Mesendoderm (in vitro differentiated cells): ENCODE data around the gene AGPAT1.

Source experiments
- DNase-seq: peaks from one replicate; pipeline ENCODE4 v3.0.0; 2013
- H2AK5ac ChIP-seq: 2 replicates; pipeline ENCODE4 v1.6.1; 2013; ENCODE audit warnings: low read length, inconsistent platforms
- H2BK120ac ChIP-seq: 2 replicates; pipeline ENCODE4 v1.6.1; 2013; ENCODE audit warnings: low read depth, mild to moderate bottlenecking, low read length, moderate library complexity, mixed read lengths
- H2BK15ac ChIP-seq: replicated peaks from 2 replicates; pipeline ENCODE4 v1.6.1; 2013; ENCODE audit warnings: low read depth, mild to moderate bottlenecking, moderate library complexity
- H2BK5ac ChIP-seq: 2 replicates; pipeline ENCODE4 v1.6.1; 2013; ENCODE audit warnings: low read length, inconsistent platforms
- H3K18ac ChIP-seq: 2 replicates; pipeline ENCODE4 v1.6.1; 2013; ENCODE audit warnings: mild to moderate bottlenecking, low read length, mixed read lengths
- H3K23ac ChIP-seq: one replicate; pipeline ENCODE4 v1.6.1; 2013; ENCODE audit warnings: low read length
- H3K27ac ChIP-seq: 2 replicates; pipeline ENCODE4 v1.5.1; 2013; ENCODE audit warnings: low read depth, mild to moderate bottlenecking, inconsistent platforms, low read length, moderate library complexity
- H3K27me3 ChIP-seq: 2 replicates; pipeline ENCODE4 v1.6.1; 2013; ENCODE audit warnings: low read length, control low read depth, mild to moderate bottlenecking, inconsistent platforms; ENCODE audit not compliant: insufficient read depth, poor library complexity
- H3K36me3 ChIP-seq: 2 replicates; pipeline ENCODE4 v1.6.1; 2013; ENCODE audit warnings: low read length, inconsistent platforms; ENCODE audit not compliant: control insufficient read depth, insufficient read depth
- H3K4ac ChIP-seq: one replicate; pipeline ENCODE4 v1.6.1; 2013; ENCODE audit warnings: low read depth, mild to moderate bottlenecking, low read length, moderate library complexity
- H3K4me1 ChIP-seq: 2 replicates; pipeline ENCODE4 v1.6.1; 2013; ENCODE audit warnings: low read depth, low read length, inconsistent platforms; ENCODE audit not compliant: control insufficient read depth
- H3K4me2 ChIP-seq: 2 replicates; pipeline ENCODE4 v1.6.1; 2013; ENCODE audit warnings: low read length
- H3K4me3 ChIP-seq: 2 replicates; pipeline ENCODE4 v1.5.1; 2013; ENCODE audit warnings: mild to moderate bottlenecking, low read length
- H3K56ac ChIP-seq: one replicate; pipeline ENCODE4 v1.6.1; 2013; ENCODE audit warnings: low read length
- H3K79me1 ChIP-seq: 2 replicates; pipeline ENCODE4 v1.6.1; 2013; ENCODE audit warnings: low read length, inconsistent platforms
- H3K79me2 ChIP-seq: 2 replicates; pipeline ENCODE4 v1.6.1; 2013; ENCODE audit warnings: mild to moderate bottlenecking, low read length; ENCODE audit not compliant: control insufficient read depth, insufficient read depth
- H3K9ac ChIP-seq: 2 replicates; pipeline ENCODE4 v1.6.1; 2013; ENCODE audit warnings: low read length, inconsistent platforms
- H4K5ac ChIP-seq: one replicate; pipeline ENCODE4 v1.6.1; 2013; ENCODE audit warnings: low read length
- H4K8ac ChIP-seq: one replicate; pipeline ENCODE4 v1.6.1; 2013; ENCODE audit warnings: low read depth, mild to moderate bottlenecking, control low read depth, low read length, moderate library complexity
- WGBS: extraction: QIAGEN DNeasy Blood & Tissue Kit; methylation state at CpG from one replicate; pipeline ENCODE4 v1.1.7; 2013; ENCODE audit warnings: low lambda C conversion rate, missing lambda C conversion rate; ENCODE audit not compliant: insufficient coverage; ENCODE audit errors: extremely low coverage; 5-methylcytosine and 5-hydroxymethylcytosine counted together

AGPAT1 gene

GRCh38 chr6:32218167-32218566 lies 42.3 kb upstream of the AGPAT1 start:
- Histone ChIP-seq H3K4me3 (no peak overlapping the region), H2BK120ac (no peak overlapping the region), H3K23ac (no peak overlapping the region), H3K4me1 (no peaks in the 10 kb centered on the region), H4K8ac (no peak overlapping the region), H3K4me2 (no peak overlapping the region), H3K27me3 (no peaks in the 10 kb centered on the region), H3K18ac (no peak overlapping the region), H3K4ac (no peak overlapping the region), H3K27ac (no peak overlapping the region), H2BK15ac (no peak overlapping the region), H2AK5ac (no peak overlapping the region), H3K79me2 (no peaks in the 10 kb centered on the region), H3K79me1 (no peaks in the 10 kb centered on the region), H3K36me3 (no peaks in the 10 kb centered on the region), H2BK5ac (no peak overlapping the region), H4K5ac (no peak overlapping the region), H3K9ac (no peak overlapping the region), H3K56ac (no peak overlapping the region)
- DNase-seq: no peak
- WGBS: no CpG with 5 or more reads among the region's 7 CpGs

GRCh38 chr6:32216998-32217397 lies 41.1 kb upstream of the AGPAT1 start:
- Histone ChIP-seq H3K18ac (no peak overlapping the region), H3K27me3 (no peaks in the 10 kb centered on the region), H2BK5ac (no peak overlapping the region), H4K5ac (no peak overlapping the region), H3K4me1 (no peaks in the 10 kb centered on the region), H3K23ac (no peak overlapping the region), H3K27ac (no peak overlapping the region), H3K79me1 (no peaks in the 10 kb centered on the region), H2BK120ac (no peak overlapping the region), H3K36me3 (no peaks in the 10 kb centered on the region), H3K4ac (no peak overlapping the region), H2BK15ac (no peak overlapping the region), H3K4me3 (no peak overlapping the region), H3K9ac (no peak overlapping the region), H3K4me2 (no peak overlapping the region), H3K56ac (no peak overlapping the region), H4K8ac (no peak overlapping the region), H2AK5ac (no peak overlapping the region), H3K79me2 (no peaks in the 10 kb centered on the region)
- DNase-seq: no peak
- WGBS: no CpG with 5 or more reads among the region's 11 CpGs

GRCh38 chr6:32216285-32216684 lies 40.4 kb upstream of the AGPAT1 start:
- no peak overlapping the region for H3K18ac ChIP-seq
- no CpG with 5 or more reads among the region's 10 CpGs for WGBS
- no peak for DNase-seq

GRCh38 chr6:32215617-32216016 lies 39.7 kb upstream of the AGPAT1 start:
- WGBS: no CpG with 5 or more reads among the region's 4 CpGs
- no peak overlapping the region for H4K8ac ChIP-seq
- no peak overlapping the region for H2BK15ac ChIP-seq
- H3K4ac ChIP-seq: no peak overlapping the region
- H3K27ac ChIP-seq: no peak overlapping the region
- no peak overlapping the region for H2BK5ac ChIP-seq
- H2AK5ac ChIP-seq: no peak overlapping the region
- H4K5ac ChIP-seq: no peak overlapping the region
- H2BK120ac ChIP-seq: no peak overlapping the region
- H3K79me2 ChIP-seq: no peaks in the 10 kb centered on the region
- no peaks in the 10 kb centered on the region for H3K79me1 ChIP-seq
- H3K18ac ChIP-seq: no peak overlapping the region
- H3K4me2 ChIP-seq: no peak overlapping the region
- H3K9ac ChIP-seq: no peak overlapping the region
- no peak overlapping the region for H3K56ac ChIP-seq
- no peaks in the 10 kb centered on the region for H3K4me1 ChIP-seq
- H3K36me3 ChIP-seq: no peaks in the 10 kb centered on the region
- H3K27me3 ChIP-seq: no peaks in the 10 kb centered on the region
- H3K23ac ChIP-seq: no peak overlapping the region
- DNase-seq: no peak
- no peak overlapping the region for H3K4me3 ChIP-seq

More at GRCh38 chr6:32216285-32216684, 40.4 kb upstream of the AGPAT1 start:
- no peaks in the 10 kb centered on the region for H3K36me3 ChIP-seq
- no peaks in the 10 kb centered on the region for H3K79me1 ChIP-seq
- H4K5ac ChIP-seq: no peak overlapping the region
- no peak overlapping the region for H3K9ac ChIP-seq
- no peak overlapping the region for H2BK15ac ChIP-seq
- no peak overlapping the region for H3K56ac ChIP-seq
- no peaks in the 10 kb centered on the region for H3K27me3 ChIP-seq
- H3K23ac ChIP-seq: no peak overlapping the region
- H3K4me1 ChIP-seq: no peaks in the 10 kb centered on the region
- no peak overlapping the region for H2BK5ac ChIP-seq
- no peaks in the 10 kb centered on the region for H3K79me2 ChIP-seq
- no peak overlapping the region for H2AK5ac ChIP-seq
- H3K4me2 ChIP-seq: no peak overlapping the region
- H4K8ac ChIP-seq: no peak overlapping the region
- no peak overlapping the region for H3K4ac ChIP-seq
- H3K4me3 ChIP-seq: no peak overlapping the region
- H3K27ac ChIP-seq: no peak overlapping the region
- no peak overlapping the region for H2BK120ac ChIP-seq

- Histone ChIP-seq H3K4me1 (no peaks in the 10 kb centered on the region), H3K79me1 (no peaks in the 10 kb centered on the region), H3K27me3 (no peaks in the 10 kb centered on the region), H3K27ac (no peak overlapping the region), H2BK15ac (no peak overlapping the region), H4K5ac (no peak overlapping the region), H3K79me2 (no peaks in the 10 kb centered on the region), H2BK120ac (no peak overlapping the region), H3K18ac (no peak overlapping the region), H3K56ac (no peak overlapping the region), H3K36me3 (no peaks in the 10 kb centered on the region), H2BK5ac (no peak overlapping the region), H3K4me3 (no peak overlapping the region), H3K4ac (no peak overlapping the region), H3K4me2 (no peak overlapping the region), H3K9ac (no peak overlapping the region), H2AK5ac (no peak overlapping the region), H3K23ac (no peak overlapping the region), H4K8ac (no peak overlapping the region)
- WGBS: no CpG with 5 or more reads among the region's 3 CpGs
- no peak for DNase-seq
Observed at GRCh38 chr6:32214126-32214525, 38.2 kb upstream of the AGPAT1 start.

- Histone ChIP-seq H3K4me3 (no peak overlapping the region), H2AK5ac (no peak overlapping the region), H3K4ac (no peak overlapping the region), H3K79me2 (no peaks in the 10 kb centered on the region), H2BK15ac (no peak overlapping the region), H3K79me1 (no peaks in the 10 kb centered on the region), H3K36me3 (no peaks in the 10 kb centered on the region), H3K23ac (no peak overlapping the region), H3K27ac (no peak overlapping the region), H3K4me1 (no peaks in the 10 kb centered on the region), H4K5ac (no peak overlapping the region), H2BK120ac (no peak overlapping the region), H3K4me2 (no peak overlapping the region), H4K8ac (no peak overlapping the region), H3K27me3 (no peaks in the 10 kb centered on the region), H3K56ac (no peak overlapping the region), H3K18ac (no peak overlapping the region), H2BK5ac (no peak overlapping the region), H3K9ac (no peak overlapping the region)
- no peak for DNase-seq
- no CpG with 5 or more reads among the region's 6 CpGs for WGBS
Observed at GRCh38 chr6:32213649-32214048, 37.8 kb upstream of the AGPAT1 start.
